ENCODE data around the gene DTX4.

The DTX4 gene

DNA sequence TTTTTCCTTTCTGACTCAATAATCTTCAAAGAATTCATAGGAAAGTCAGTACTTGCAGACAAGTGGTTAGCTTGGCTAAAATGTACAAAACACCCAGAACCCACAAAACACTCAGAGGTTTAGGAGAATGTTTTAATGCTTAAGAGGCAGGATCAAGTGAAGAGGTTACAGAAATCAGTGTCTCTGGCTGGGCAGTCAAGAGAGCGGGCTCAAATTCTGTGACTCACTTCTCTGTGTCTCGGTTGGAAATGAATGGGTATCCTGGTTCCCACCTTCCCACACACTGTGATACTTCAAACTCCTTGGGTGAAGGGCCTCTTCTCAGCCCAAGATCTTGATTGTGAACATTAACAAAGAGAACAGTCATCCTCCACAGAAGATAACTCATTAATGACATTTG, 37.0 kb downstream of the DTX4 start:
- no peak for TF ChIP-seq CEBPB (IDR thresholded peaks at IDR 0.05)

DNA sequence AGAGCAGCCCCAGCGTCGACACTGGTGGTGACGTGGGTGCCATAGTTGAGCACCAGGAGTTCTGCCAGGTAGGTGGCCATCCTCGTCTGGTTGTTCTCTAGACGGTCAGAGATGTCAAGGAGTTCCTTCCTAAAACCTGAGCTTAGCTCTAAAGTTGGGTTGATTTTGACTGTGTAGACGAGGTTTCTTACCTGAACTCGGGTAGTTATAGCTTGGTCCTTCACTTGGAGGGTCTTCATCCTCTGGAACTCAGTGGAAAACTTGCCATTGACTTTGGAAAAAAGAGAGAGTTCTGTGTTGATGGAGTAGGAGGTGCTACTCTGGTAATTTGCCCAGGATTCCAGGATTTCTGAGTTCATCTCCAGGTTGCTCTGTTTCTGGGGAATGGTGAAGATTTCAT, 40.3 kb downstream of the DTX4 start:
- TF ChIP-seq CREB1 (IDR thresholded peaks at IDR 0.05; ENCODE audit: low read depth) = no peak
- TF ChIP-seq EP300 (IDR thresholded peaks at IDR 0.05; ENCODE audit: borderline replicate concordance) = no peak
- no peak for TF ChIP-seq TEAD4 (IDR thresholded peaks at IDR 0.05)
- TF ChIP-seq CEBPB (IDR thresholded peaks at IDR 0.05) = no peak
- no peak for TF ChIP-seq ZBTB7A (IDR thresholded peaks at IDR 0.05; ENCODE audit: low read depth)
- no peak for TF ChIP-seq EGR1 (IDR thresholded peaks at IDR 0.05)
- no peak for TF ChIP-seq NFIC (IDR thresholded peaks at IDR 0.05)

DNA sequence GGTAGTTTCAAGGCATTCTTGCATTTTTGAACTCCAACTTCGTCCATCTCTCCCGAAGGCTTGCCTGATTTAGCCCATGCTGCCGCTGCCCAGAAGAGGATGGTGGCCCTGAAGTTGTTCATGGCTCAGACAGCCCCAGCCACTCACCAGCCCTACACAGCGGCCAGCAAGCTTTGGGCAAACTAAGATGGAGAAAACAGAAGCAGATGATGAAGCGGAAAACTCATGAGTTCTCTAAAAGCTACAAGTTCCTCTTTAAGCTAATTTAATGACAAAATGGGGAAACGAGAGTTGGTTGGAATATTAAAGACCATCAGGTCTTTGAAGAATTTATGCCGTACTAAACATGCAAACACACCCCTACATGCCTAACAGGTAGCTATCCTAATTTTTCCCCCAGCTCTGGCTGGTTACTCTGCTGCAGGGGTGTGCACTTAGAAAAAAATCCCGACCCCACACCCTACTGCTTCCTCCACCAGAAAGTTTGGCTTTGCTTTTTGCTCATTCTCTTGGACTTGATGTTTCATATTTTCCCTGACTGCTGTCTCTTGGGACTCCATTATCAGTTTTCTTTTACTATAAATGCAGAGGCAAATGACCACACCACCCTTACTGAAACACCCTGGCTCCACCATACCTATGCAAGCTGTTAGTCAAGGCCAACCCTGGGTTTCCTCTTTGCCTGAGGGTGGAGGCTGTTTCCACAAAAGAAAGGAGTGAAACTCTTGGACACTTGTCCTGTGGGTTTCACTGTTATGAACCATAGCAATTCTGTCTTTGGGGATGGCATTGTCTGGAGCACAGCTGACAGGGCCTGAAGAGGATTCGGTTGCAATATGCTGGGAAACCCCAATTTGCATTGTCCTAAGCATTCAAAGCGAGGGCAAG, 41.1 kb downstream of the DTX4 start, which contains the start of gene MPEG1:
Gene MPEG1 (minus strand): TSS at position 184 of the 888 bp plus-strand sequence. CDS start 62 bp downstream, at position 122.
- TF ChIP-seq CREB1 (IDR thresholded peaks at IDR 0.05; ENCODE audit: low read depth) (no peak), TEAD4 (IDR thresholded peaks at IDR 0.05) (no peak), YY1 (IDR thresholded peaks at IDR 0.05; ENCODE audit: low read depth) (no peak), REST (IDR thresholded peaks at IDR 0.05; ENCODE audit: low read depth) (no peak), EGR1 (IDR thresholded peaks at IDR 0.05) (no peak), EP300 (IDR thresholded peaks at IDR 0.05; ENCODE audit: borderline replicate concordance) (no peak), ZBTB7A (IDR thresholded peaks at IDR 0.05; ENCODE audit: low read depth) (no peak), USF1 (IDR thresholded peaks at IDR 0.05) (no peak), NFIC (IDR thresholded peaks at IDR 0.05) (no peak), TAF1 (IDR thresholded peaks at IDR 0.05; ENCODE audit: low read depth) (no peak)

DNA sequence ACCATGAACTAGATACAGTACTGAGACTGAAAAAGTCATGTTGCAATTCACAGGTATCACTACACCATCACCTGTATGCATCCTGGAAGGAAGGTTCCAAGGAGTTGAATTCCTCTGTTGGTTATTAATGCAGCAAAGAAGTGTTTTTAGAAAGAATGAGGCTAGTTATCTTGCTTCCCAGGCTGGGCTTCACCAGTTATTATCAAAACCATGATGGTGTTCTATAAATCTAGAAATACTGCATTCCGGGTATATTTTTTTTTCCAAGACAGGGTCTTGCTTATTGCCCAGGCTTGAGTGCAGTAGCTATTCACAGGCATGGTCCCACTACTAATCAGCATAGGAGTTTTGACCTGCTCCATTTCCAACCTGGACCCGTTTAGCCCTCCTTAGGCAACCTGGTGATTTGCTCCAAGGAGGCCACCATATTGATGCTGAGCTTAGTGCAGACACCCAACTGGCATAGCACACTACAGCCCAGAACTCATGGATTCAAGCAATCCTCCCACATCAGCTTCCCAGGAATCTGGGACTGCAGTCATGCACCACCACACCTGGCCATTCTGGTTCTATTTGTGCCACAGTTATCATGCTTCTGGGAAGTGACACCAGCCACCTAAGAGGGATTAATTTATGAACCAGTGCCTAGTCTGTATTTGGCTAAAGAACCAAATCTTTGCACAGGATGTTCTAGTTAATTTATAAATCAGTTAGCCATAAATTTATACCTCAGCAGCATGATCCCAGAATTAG, 42.4 kb downstream of the DTX4 start:
- TF ChIP-seq TCF12 (IDR thresholded peaks at IDR 0.05; ENCODE audit: low read depth) (no peak), CREB1 (IDR thresholded peaks at IDR 0.05; ENCODE audit: low read depth) (no peak), FOXM1 (IDR thresholded peaks at IDR 0.05; ENCODE audit: borderline replicate concordance, low read depth) (no peak), RAD21 (IDR thresholded peaks at IDR 0.05; ENCODE audit: low read depth) (no peak), EP300 (IDR thresholded peaks at IDR 0.05; ENCODE audit: borderline replicate concordance) (no peak), TAF1 (IDR thresholded peaks at IDR 0.05; ENCODE audit: low read depth) (no peak), REST (IDR thresholded peaks at IDR 0.05; ENCODE audit: low read depth) (no peak), CEBPB (IDR thresholded peaks at IDR 0.05) (no peak), MAX (IDR thresholded peaks at IDR 0.05) (no peak), ZBTB7A (IDR thresholded peaks at IDR 0.05; ENCODE audit: low read depth) (no peak), YY1 (IDR thresholded peaks at IDR 0.05; ENCODE audit: low read depth) (no peak), EGR1 (IDR thresholded peaks at IDR 0.05) (no peak), NFIC (IDR thresholded peaks at IDR 0.05) (no peak), USF1 (IDR thresholded peaks at IDR 0.05) (no peak), TEAD4 (IDR thresholded peaks at IDR 0.05) (no peak)

- TF ChIP-seq YY1 (IDR thresholded peaks at IDR 0.05; ENCODE audit: low read depth) (no peak), CEBPB (IDR thresholded peaks at IDR 0.05) (no peak), TEAD4 (IDR thresholded peaks at IDR 0.05) (no peak), MAX (IDR thresholded peaks at IDR 0.05) (no peak), NFIC (IDR thresholded peaks at IDR 0.05) (no peak), FOXM1 (IDR thresholded peaks at IDR 0.05; ENCODE audit: borderline replicate concordance, low read depth) (no peak), EGR1 (IDR thresholded peaks at IDR 0.05) (no peak), ZBTB7A (IDR thresholded peaks at IDR 0.05; ENCODE audit: low read depth) (no peak), EP300 (IDR thresholded peaks at IDR 0.05; ENCODE audit: borderline replicate concordance) (no peak), RAD21 (IDR thresholded peaks at IDR 0.05; ENCODE audit: low read depth) (no peak), TAF1 (IDR thresholded peaks at IDR 0.05; ENCODE audit: low read depth) (no peak)
These were observed 45.0 kb downstream of the DTX4 start for GRCh38 chr11:59216641-59217564.

Measured in Ishikawa (cell line).